Mucosa of rectum (tissue), 2 donors: Measurements from ENCODE around the gene EFEMP2.

Source experiments
- H3K27ac ChIP-seq, 2 donors: one replicate each; pipeline ENCODE4 v1.7.0; 2013; ENCODE audit warnings: inconsistent platforms in 2 of 2, low read depth in 2 of 2, low read length in 2 of 2
- H3K27me3 ChIP-seq, 2 donors: one replicate each; pipeline ENCODE4 v1.7.0; 2013; ENCODE audit warnings: low read length in 2 of 2; ENCODE audit not compliant: control insufficient read depth in 2 of 2, insufficient read depth in 2 of 2
- H3K36me3 ChIP-seq, 2 donors: one replicate each; pipeline ENCODE4 v1.7.0; 2013; ENCODE audit warnings: low read length in 2 of 2; ENCODE audit not compliant: control insufficient read depth in 2 of 2, insufficient read depth in 2 of 2
- H3K4me1 ChIP-seq, 2 donors: one replicate each; pipeline ENCODE4 v1.7.0; 2013; ENCODE audit warnings: low read length in 2 of 2, mild to moderate bottlenecking in 1 of 2; ENCODE audit not compliant: control insufficient read depth in 2 of 2, insufficient read depth in 2 of 2
- H3K4me3 ChIP-seq, 2 donors: one replicate each; pipeline ENCODE4 v1.7.0; 2013; ENCODE audit warnings: low read length in 2 of 2
- H3K9ac ChIP-seq, 2 donors: one replicate each; pipeline ENCODE4 v1.7.0; 2013; ENCODE audit warnings: low read length in 2 of 2, low read depth in 1 of 2, mild to moderate bottlenecking in 1 of 2
- H3K9me3 ChIP-seq, 2 donors: one replicate each; pipeline ENCODE4 v1.7.0; 2013; ENCODE audit warnings: low read length in 2 of 2; ENCODE audit not compliant: control insufficient read depth in 2 of 2
- donor health status: healthy.
- donor health status: Normal muscosa, but diverticular disease.

Gene EFEMP2

DNA sequence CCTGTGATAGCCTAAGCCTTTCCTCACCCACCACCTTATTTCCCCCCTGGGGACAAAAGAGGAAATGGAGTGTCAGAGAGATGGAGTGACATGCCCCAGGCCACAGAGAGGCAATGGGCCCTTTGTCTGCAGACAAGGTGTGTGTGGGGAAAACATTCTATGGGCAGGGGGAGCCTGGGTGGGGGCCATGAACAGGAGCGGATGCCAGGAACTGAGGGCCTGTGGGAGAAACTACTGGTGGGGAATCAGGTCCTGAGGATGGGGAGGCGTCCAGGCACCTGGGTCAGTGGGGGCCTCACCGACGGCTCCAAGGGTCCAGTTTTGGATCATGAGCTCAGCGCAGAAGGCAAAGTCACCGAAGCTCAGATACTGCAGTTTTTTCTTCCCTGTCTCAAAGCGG is 12.6 kb upstream of the EFEMP2 start:
- Histone ChIP-seq H3K4me1 (peaks cover 29 to 35% of the 10 kb centered on the region in 2 donors), H3K9ac (no peak overlapping the region), H3K36me3 (peaks cover 15 to 28% of the 10 kb centered on the region in 2 donors), H3K27me3 (no peaks in the 10 kb centered on the region), H3K9me3 (no peaks in the 10 kb centered on the region), H3K27ac (no peak overlapping the region), H3K4me3 (peak overlapping the region in 1 of 2 donors; percentile 20)

DNA sequence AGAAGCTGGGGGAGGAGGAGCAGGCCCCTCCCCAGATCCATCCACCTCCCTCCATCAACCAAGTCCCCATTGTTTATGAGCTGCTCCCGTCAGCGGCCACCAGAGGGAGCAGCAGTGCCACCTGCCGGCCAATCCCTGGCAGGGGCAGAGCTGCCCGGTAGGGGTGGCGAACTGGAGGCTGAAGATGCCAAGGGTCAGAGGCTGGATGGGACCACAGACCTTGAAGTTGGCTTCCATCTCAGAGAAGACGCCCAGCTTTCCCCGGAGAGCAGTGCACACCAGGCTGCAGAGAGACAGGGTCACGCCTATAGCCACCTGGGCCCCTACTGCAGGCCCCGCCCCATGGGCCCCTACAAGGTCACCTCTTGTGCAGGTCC is 12.1 kb upstream of the EFEMP2 start:
- no peak overlapping the region for H3K27ac ChIP-seq
- peaks cover 15 to 28% of the 10 kb centered on the region in 2 donors for H3K36me3 ChIP-seq
- no peaks in the 10 kb centered on the region for H3K27me3 ChIP-seq
- H3K9me3 ChIP-seq: no peaks in the 10 kb centered on the region
- H3K4me3 ChIP-seq: peak overlapping the region in 1 of 2 donors; percentile 20
- H3K4me1 ChIP-seq: peaks cover 23 to 29% of the 10 kb centered on the region in 2 donors
- no peak overlapping the region for H3K9ac ChIP-seq

DNA sequence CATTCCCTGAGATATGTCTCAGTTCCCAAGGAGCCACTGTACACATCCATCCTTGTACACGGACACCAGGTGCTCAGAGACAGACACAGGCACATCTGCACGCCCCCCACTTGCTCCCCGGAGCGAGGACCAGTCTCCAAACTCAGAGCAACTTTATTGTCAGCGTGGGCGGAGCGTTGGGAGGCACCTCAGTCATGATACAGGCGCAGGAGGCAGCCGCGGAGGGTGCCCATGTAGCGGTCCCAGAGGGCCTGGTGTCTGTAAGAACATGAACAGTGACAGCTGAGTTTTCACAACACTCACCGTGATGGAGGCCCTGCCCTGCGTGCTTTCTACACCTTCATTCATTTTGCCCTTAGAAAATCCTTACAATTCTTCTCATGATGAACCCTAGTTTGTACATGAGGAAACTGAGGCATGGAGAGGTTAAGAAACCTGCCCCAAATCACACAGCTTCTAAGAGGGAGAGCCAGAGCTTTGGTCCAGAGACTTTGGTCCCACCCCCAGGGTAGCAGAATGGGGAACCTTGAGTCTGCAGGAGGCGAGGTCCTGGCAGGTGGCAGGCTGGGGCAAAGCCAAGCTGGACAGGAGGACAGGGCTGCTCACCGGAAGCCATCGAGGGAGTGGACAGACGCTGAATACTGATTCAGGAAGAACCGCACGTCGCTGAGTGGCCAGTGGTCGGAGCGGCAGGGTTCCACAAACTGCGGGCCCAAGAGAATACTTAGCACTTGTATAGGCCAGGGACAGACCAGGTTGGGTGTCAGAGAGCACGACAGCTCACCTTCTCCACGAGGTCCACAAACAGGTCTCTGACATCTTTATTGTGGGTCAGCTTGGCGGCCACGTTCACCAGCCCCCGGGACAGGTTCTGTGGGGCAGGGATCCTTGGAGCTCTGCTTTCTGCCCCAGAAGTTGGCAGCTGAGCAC is 11.5 kb upstream of the EFEMP2 start:
- Histone ChIP-seq H3K9ac (no peak overlapping the region), H3K27me3 (no peaks in the 10 kb centered on the region), H3K9me3 (no peaks in the 10 kb centered on the region), H3K4me3 (no peak overlapping the region), H3K36me3 (peaks cover 15 to 28% of the 10 kb centered on the region in 2 donors), H3K4me1 (peaks cover 17 to 23% of the 10 kb centered on the region in 2 donors), H3K27ac (no peak overlapping the region)

- H3K9ac ChIP-seq: no peak overlapping the region
- no peaks in the 10 kb centered on the region for H3K27me3 ChIP-seq
- no peaks in the 10 kb centered on the region for H3K9me3 ChIP-seq
- peaks cover 15 to 28% of the 10 kb centered on the region in 2 donors for H3K36me3 ChIP-seq
- no peak overlapping the region for H3K27ac ChIP-seq
- H3K4me3 ChIP-seq: no peak overlapping the region
- H3K4me1 ChIP-seq: peaks cover 12 to 17% of the 10 kb centered on the region in 2 donors
These were observed 10.6 kb upstream of the EFEMP2 start for GRCh38 chr11:65883058-65883761.

- Histone ChIP-seq H3K27me3 (no peaks in the 10 kb centered on the region), H3K4me1 (peaks cover 5 to 9% of the 10 kb centered on the region in 2 donors), H3K9me3 (no peaks in the 10 kb centered on the region), H3K4me3 (no peak overlapping the region), H3K27ac (no peak overlapping the region), H3K9ac (no peak overlapping the region), H3K36me3 (peaks cover 15 to 28% of the 10 kb centered on the region in 2 donors)
These were observed 9.8 kb upstream of the EFEMP2 start for GRCh38 chr11:65882120-65883057.

GRCh38 chr11:65880844-65881421 is 8.3 kb upstream of the EFEMP2 start:
- Histone ChIP-seq H3K4me3 (no peak overlapping the region), H3K4me1 (peaks cover 4 to 6% of the 10 kb centered on the region in 2 donors), H3K36me3 (peaks cover 11 to 21% of the 10 kb centered on the region in 2 donors), H3K27me3 (no peaks in the 10 kb centered on the region), H3K9me3 (no peaks in the 10 kb centered on the region), H3K9ac (no peak overlapping the region), H3K27ac (no peak overlapping the region)

GRCh38 chr11:65880027-65880426 is 7.4 kb upstream of the EFEMP2 start:
- Histone ChIP-seq H3K36me3 (peaks cover 11 to 17% of the 10 kb centered on the region in 2 donors), H3K9me3 (no peaks in the 10 kb centered on the region), H3K27ac (no peak overlapping the region), H3K9ac (no peak overlapping the region), H3K4me3 (peak overlapping the region in 1 of 2 donors; percentile 7), H3K4me1 (peaks cover 4% of the 10 kb centered on the region in 2 donors), H3K27me3 (no peaks in the 10 kb centered on the region)

DNA sequence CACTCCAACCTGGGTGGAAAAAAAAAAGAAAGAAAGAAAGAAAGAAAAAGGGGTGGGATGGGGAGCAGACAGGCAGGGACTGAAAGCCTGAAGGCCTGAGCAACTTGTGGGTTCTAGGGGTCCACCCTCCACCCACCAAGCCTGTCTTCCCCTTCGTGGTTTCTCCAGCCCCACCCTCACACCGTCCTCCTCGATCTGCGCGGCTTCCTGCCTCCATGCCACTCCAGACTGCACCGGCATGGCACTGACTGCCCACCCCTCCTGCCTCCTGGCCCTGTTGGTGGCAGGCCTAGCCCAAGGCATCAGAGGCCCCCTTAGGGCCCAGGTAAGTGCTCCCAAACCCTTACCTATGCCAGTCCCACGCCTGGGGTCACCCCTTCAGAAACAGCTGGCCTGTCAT is 7.0 kb upstream of the EFEMP2 start, which contains the start of gene CTSW:
Gene CTSW (plus strand): TSS at position 221 of the 400 bp plus-strand sequence. CDS start 18 bp downstream, at position 239.
- Histone ChIP-seq H3K4me1 (no peaks in the 10 kb centered on the region), H3K4me3 (peak within 1 kb of the TSS in 1 of 2 donors; percentile 7), H3K9ac (no peak within 1 kb of the TSS), H3K27ac (no peak within 1 kb of the TSS), H3K9me3 (no peaks in the 10 kb centered on the region), H3K27me3 (no peaks in the 10 kb centered on the region), H3K36me3 (peaks cover 11 to 17% of the 10 kb centered on the region in 2 donors)
